ENCODE data around the gene CRACDL. TPM values are rescaled to one million over a fixed set of nuclear protein-coding genes. Genes with fewer than 3 reads are reported as not detected.

Gene CRACDL
- polyA plus RNA-seq, 1 donor (not counting 4 experiments of a cell fraction or from before 2014, with no cell fraction given), result 1.6 TPM

- dilution Hi-C loops (cut with MboI; ENCODE audit: extremely low pct_ligation_motif_present, low sequenced_read_pairs), result no loop called here
- no peak for DNase-seq (ENCODE audit: low read depth, low spot score)
These were observed 79.0 kb downstream of the CRACDL start for GRCh38 chr2:98857001-98857400.

GRCh38 chr2:98854682-98855081 is 81.3 kb downstream of the CRACDL start:
- Histone ChIP-seq H3K9ac (ENCODE audit: control insufficient read depth, extremely low read depth, insufficient read depth, low read length) (no peak overlapping the region), H3K4me1 (ENCODE audit: control insufficient read depth, extremely low read depth, insufficient read depth, low read length) (no peaks in the 10 kb centered on the region), H4K20me1 (ENCODE audit: control insufficient read depth, extremely low read depth, insufficient read depth, low read length) (no peaks in the 10 kb centered on the region), H3K36me3 (ENCODE audit: control insufficient read depth in 2 of 2, extremely low read depth in 1 of 2, insufficient read depth in 2 of 2, low read length in 2 of 2) (no peaks in the 10 kb centered on the region), H3K79me2 (ENCODE audit: control insufficient read depth, insufficient read depth, low read length) (no peaks in the 10 kb centered on the region), H3K4me2 (ENCODE audit: control insufficient read depth, extremely low read depth, insufficient read depth, low read depth, low read length) (no peak overlapping the region), H2AFZ (ENCODE audit: control insufficient read depth, low read length) (no peak overlapping the region), H3K27me3 (ENCODE audit: control insufficient read depth, extremely low read depth, insufficient read depth, low read length) (no peaks in the 10 kb centered on the region), H3K9me3 (ENCODE audit: control insufficient read depth, low read depth, low read length) (no peaks in the 10 kb centered on the region), H3K9me1 (ENCODE audit: control insufficient read depth, extremely low read depth, insufficient read depth, low read length) (no peaks in the 10 kb centered on the region), H3K27ac (ENCODE audit: control insufficient read depth, insufficient read depth, low read length) (no peak overlapping the region), H3K4me3 (ENCODE audit: control insufficient read depth in 2 of 3, extremely low read depth in 1 of 3, insufficient read depth in 2 of 3, low read depth in 1 of 3, low read length in 3 of 3) (no peak overlapping the region)
- dilution Hi-C loops (cut with MboI; ENCODE audit: extremely low pct_ligation_motif_present, low sequenced_read_pairs), result no loop called here
- FAIRE-seq (no peak), DNase-seq (ENCODE audit: low read depth, low spot score) (no peak)
- TF ChIP-seq EZH2 (IDR thresholded peaks at IDR 0.05; ENCODE audit: low read length), result no peak
- TF ChIP-seq CTCF (optimal IDR thresholded peaks at IDR 0.05 in 1 of 3, IDR thresholded peaks at IDR 0.05 in 1 of 3, conservative IDR thresholded peaks at IDR 0.05 in 1 of 3; ENCODE audit: extremely low read depth in 1 of 3, insufficient read depth in 2 of 3, low read length in 3 of 3), result no peak

More at GRCh38 chr2:98857001-98857400, 79.0 kb downstream of the CRACDL start:
- no peaks in the 10 kb centered on the region for H3K4me1 ChIP-seq (ENCODE audit: control insufficient read depth, extremely low read depth, insufficient read depth, low read length)
- no peak overlapping the region for H3K4me2 ChIP-seq (ENCODE audit: control insufficient read depth, extremely low read depth, insufficient read depth, low read depth, low read length)
- no peaks in the 10 kb centered on the region for H3K27me3 ChIP-seq (ENCODE audit: control insufficient read depth, extremely low read depth, insufficient read depth, low read length)
- no peaks in the 10 kb centered on the region for H4K20me1 ChIP-seq (ENCODE audit: control insufficient read depth, extremely low read depth, insufficient read depth, low read length)
- no peak overlapping the region for H3K9ac ChIP-seq (ENCODE audit: control insufficient read depth, extremely low read depth, insufficient read depth, low read length)
- H2AFZ ChIP-seq (ENCODE audit: control insufficient read depth, low read length), result no peak overlapping the region
- no peaks in the 10 kb centered on the region for H3K36me3 ChIP-seq (ENCODE audit: control insufficient read depth in 2 of 2, extremely low read depth in 1 of 2, insufficient read depth in 2 of 2, low read length in 2 of 2)
- FAIRE-seq, result no peak
- H3K9me3 ChIP-seq (ENCODE audit: control insufficient read depth, low read depth, low read length), result no peaks in the 10 kb centered on the region
- no peak overlapping the region for H3K27ac ChIP-seq (ENCODE audit: control insufficient read depth, insufficient read depth, low read length)
- H3K9me1 ChIP-seq (ENCODE audit: control insufficient read depth, extremely low read depth, insufficient read depth, low read length), result no peaks in the 10 kb centered on the region
- H3K4me3 ChIP-seq (ENCODE audit: control insufficient read depth in 2 of 3, extremely low read depth in 1 of 3, insufficient read depth in 2 of 3, low read depth in 1 of 3, low read length in 3 of 3), result no peak overlapping the region
- TF ChIP-seq EZH2 (IDR thresholded peaks at IDR 0.05; ENCODE audit: low read length) (no peak), CTCF (optimal IDR thresholded peaks at IDR 0.05 in 1 of 3, IDR thresholded peaks at IDR 0.05 in 1 of 3, conservative IDR thresholded peaks at IDR 0.05 in 1 of 3; ENCODE audit: extremely low read depth in 1 of 3, insufficient read depth in 2 of 3, low read length in 3 of 3) (no peak)
- no peaks in the 10 kb centered on the region for H3K79me2 ChIP-seq (ENCODE audit: control insufficient read depth, insufficient read depth, low read length)

All from keratinocyte (primary cell).